HG02852 (cell line): ENCODE results near the gene EOMES.
"Not testable (repeated sequence)": the region's sequence is repeated elsewhere in the genome, so short reads cannot be mapped to it uniquely, and the experiment has no call there.

Source experiments
- ATAC-seq: cut with Tn5 transposase; IDR thresholded peaks from one replicate; pipeline ENCODE4 v1.9.1; 2021; ENCODE audit warnings: mild to moderate bottlenecking, moderate library complexity; ENCODE audit not compliant: unreplicated experiment

Gene EOMES

GRCh38 chr3:27721717-27722564, at the start of gene EOMES:
Gene EOMES, minus strand, starts transcription at chr3:27722323. Its CDS starts 29 bp downstream, at chr3:27722294.
- ATAC-seq = peak; percentile 59

DNA sequence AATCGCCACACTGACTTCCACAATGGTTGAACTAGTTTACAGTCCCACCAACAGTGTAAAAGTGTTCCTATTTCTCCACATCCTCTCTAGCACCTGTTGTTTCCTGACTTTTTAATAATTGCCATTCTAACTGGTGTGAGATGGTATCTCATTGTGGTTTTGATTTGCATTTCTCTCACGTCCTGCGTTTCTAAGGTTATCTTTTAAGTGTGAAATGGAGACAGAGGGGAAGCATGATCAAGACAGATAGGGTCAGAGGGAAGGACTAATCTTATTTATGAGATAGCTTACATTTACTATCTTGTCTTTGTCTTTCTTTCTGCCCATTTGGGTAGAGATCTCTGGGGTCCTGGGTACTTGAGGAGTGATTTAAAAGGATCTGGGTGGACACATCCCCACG, 48.3 kb upstream of the EOMES start:
- not testable (repeated sequence) for ATAC-seq

GRCh38 chr3:27767000-27767399, 44.9 kb upstream of the EOMES start:
- ATAC-seq = no peak

DNA sequence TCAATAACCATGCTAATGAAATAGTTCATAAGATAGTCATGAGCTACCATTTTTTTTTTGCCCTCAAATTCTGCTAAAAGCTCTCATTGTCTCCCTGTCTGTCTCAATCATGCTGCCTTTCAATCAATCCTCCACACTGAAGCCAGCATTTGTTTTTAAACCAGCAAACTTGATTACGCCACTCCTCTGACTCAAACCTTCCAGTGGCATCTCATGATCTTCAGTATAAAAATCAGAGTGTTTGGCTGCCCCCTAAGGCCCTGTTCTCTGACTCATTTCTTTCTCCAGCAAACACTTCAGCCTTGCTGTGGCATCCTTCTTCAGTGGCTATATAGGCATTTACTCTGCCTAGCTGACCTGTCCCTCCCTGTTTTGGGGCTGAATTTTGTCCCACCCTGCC, 36.0 kb upstream of the EOMES start:
- no peak for ATAC-seq

GRCh38 chr3:27756877-27757276, 34.8 kb upstream of the EOMES start:
- ATAC-seq = no peak

GRCh38 chr3:27752926-27753325, 30.8 kb upstream of the EOMES start:
- ATAC-seq = no peak

GRCh38 chr3:27749643-27750042, 27.5 kb upstream of the EOMES start:
- no peak for ATAC-seq

GRCh38 chr3:27746838-27747237, 24.7 kb upstream of the EOMES start:
- no peak for ATAC-seq

- ATAC-seq = no peak
Observed at GRCh38 chr3:27740854-27741253, 18.7 kb upstream of the EOMES start.

DNA sequence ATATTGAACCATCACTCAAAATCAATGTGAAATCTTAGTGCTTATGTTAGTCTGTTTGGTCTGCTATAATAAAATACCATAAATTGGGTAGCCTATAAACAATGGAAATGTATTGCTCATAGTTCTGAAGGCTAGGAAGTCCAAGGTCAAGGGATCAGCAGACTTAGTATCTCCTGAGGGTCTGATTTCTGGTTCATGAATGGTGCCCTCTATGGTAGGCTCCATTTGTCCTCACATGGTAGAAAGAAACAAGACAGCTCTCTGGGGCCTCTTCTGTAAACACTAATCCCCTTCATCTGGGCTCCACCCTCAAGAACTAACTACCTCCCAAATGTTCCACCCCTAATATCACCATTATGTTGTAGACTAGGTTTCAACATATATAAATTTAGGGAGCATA, 15.0 kb upstream of the EOMES start:
- ATAC-seq = no peak

DNA sequence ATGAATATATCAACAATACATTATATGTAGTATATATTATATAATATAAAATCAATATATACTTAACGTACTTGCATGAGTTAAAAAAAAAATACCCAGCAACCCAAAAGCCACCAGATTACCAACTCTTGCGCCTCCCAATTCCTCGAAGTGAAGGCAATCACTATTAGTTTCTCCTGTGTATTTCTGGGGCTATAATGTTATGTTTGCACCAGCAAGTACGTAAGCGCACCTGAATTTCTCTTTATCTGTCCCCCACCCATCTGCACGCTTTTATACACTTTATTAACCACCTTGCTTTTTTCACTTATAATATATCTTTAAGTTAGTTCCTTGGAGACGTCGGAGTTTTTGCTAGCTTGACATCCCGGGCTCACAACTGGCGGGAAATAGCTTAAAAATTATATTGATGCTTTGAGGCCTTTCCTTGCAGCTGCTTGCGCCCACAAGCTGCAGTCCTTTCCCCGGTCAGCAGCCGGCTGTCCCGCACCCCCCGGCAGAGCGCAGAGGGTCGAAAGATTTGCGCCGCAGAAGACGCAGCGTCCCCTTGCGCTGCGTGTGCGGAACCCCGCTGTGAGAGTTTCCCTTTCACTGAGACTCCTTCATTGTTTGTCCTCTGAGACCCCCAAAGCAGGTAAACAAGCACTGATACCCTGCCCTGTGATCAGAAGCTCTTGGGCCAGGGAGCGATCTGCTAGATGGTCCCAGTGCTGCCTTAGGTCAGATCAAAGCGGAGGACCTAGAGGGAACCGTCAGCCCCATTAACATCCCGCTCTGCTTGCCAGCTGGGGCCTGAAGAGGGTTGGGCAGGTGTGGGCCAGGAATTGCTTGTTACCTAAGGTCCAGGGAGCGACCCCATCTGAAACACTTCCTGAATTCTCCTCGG, 8.9 kb upstream of the EOMES start:
- no peak for ATAC-seq

DNA sequence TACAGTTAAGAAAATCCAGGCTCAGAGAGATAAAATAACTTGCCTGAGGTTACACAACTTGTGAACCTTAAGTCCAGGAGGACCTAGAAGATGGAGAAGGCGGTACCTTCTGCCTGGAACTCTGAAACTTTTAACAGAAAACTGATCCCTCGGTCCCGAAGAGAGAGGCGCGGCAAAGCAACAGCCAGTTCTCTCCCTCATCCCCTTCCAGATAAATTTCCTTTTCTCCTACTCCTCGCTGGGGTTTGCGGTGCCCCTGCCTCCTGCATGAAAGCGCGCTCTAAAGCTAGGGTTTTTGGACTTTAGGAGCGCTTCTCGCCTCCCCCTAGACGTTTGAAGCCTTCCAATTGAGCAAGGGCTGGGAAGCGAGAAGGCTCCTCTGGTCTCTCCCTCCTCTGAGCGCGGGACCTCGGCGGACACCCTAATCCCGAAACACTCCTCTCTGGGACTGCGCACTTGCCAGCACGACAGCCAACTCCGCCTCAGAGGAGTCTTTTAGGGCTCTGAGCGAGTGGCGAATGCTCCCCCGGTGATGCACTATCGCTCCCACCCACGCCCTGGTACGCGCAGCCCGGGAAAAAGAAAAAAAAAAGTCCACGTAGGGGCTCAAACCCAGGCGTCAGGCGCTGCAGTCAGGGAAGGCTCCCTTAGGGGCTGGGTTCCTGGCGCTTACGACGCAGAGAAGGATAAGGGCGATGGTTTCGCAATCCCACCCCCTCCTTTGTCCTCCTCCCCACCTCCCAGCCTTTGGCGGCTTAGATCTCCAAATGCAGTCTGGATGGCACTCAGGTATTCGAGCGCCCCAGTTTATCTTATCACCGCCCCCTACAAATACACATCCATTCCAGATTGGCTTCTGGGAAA, 7.9 kb upstream of the EOMES start:
- ATAC-seq = no peak

- ATAC-seq = no peak
Observed at GRCh38 chr3:27729325-27729724, 7.2 kb upstream of the EOMES start.

DNA sequence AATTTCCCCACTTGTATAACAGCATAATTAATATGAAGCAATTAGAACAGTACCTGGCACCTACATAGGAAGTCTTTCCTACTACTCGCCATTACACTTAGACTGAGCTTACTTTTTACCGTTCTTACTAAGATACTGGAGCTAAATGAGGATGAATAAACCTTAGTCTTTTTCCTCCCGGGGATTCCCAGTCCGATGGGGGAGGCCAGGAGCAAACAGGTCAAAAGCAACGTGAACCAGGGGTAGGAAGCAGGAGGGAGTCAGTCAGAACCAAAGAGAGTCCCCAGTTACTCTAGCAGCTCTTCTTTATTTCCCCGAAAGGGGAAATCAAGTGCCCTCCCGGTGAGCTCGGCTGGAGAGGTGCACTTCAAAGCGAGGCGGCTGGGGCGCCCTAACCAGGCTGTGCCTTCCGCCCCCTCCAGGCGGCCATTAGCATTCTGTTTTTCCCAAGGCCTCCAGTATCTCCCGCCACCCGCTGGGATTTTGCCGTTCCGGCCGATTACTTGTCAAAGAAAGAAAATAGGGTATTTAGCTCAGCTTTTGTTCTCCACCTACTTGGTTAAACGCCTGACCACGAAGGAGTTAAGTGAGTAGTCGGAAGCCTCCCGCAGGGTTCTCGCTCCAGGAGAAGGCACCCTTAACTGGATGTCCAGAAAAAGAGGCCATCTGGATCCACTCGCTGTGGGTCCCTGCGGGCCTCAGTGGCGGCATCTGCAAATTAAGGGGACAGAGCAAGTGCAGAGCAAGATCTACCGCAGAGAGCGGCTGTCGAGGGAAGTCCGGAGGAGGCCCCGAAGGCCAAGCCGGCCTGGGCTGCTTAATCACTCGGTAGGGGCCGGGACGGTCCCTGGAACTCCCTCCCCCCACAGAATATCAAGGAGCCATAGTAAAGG, 6.3 kb upstream of the EOMES start:
- ATAC-seq = no peak

- no peak for ATAC-seq
Observed at GRCh38 chr3:27726240-27726639, 4.1 kb upstream of the EOMES start.

- ATAC-seq = no peak
Observed at GRCh38 chr3:27724459-27725197, 2.5 kb upstream of the EOMES start.

DNA sequence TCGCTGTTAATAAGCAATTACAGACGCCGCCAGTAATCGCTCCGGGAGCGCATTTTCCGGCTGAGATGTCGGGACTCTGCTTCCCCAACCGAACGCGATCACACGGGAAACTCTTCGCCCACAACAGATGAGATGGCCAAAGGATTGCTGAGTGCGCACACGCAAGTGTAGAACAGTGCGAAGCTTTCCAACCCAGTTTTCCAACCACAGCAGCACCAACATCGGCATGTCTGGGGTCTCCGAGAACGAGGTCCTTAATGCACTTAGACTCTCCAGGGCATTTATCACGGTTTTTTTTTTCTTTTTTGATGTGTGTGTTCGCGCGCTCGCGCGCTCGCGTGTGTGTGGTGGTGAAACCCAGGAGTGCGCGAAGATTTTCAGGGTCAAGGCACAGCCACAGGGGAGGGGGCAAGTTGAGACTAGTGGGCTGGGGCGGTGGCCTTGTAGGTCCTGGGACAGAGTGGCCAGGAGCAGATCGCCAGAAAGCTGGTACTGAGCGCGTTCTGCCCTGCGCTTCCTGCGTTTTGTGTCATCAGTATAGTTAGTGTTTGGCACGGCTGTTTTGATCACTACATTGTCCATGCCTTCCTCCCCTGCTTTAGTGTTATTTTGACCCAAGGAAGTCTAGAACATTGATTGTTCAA, 1.8 kb upstream of the EOMES start:
- ATAC-seq = no peak

- ATAC-seq = no peak
Observed at GRCh38 chr3:27723456-27723814, 1.3 kb upstream of the EOMES start.

- no peak for ATAC-seq
Observed at GRCh38 chr3:27723001-27723445, 900 bp upstream of the EOMES start.
